GM18520 (cell line): Measurements from ENCODE around the gene TGFB3.

Experiments used
- ATAC-seq: cut with Tn5 transposase; IDR thresholded peaks from one replicate; pipeline ENCODE4 v1.9.1; 2021; ENCODE audit not compliant: unreplicated experiment

TGFB3 gene

DNA sequence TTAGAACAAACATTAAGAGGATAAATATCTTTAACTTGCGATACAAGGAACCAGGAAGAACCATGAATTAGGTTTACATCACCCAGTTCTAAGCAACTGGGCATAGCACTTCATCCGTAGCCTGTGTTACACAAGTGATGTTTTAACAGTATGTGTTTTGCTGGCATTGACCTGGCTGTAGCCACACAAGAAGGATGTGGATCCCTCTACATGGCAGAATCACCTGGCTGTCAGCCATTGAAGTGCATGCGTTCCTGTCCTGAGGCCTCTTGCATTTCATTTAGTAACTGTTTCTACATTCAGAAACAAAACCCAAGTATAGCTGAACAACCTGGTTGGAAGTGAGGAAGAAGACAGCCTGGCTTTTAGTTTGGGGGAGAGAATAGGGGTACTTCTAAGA, 72.2 kb downstream of the TGFB3 start:
- ATAC-seq = no peak
